GM21423 (cell line): ENCODE data around the gene SEMA3D.
A peak's percentile ranks its signal among the peaks of the same experiment; 100 is the strongest.

Source experiments
- ATAC-seq: cut with Tn5 transposase; IDR thresholded peaks from one replicate; pipeline ENCODE4 v1.9.1; 2021; ENCODE audit warnings: mild to moderate bottlenecking, moderate library complexity; ENCODE audit not compliant: unreplicated experiment

The SEMA3D gene

DNA sequence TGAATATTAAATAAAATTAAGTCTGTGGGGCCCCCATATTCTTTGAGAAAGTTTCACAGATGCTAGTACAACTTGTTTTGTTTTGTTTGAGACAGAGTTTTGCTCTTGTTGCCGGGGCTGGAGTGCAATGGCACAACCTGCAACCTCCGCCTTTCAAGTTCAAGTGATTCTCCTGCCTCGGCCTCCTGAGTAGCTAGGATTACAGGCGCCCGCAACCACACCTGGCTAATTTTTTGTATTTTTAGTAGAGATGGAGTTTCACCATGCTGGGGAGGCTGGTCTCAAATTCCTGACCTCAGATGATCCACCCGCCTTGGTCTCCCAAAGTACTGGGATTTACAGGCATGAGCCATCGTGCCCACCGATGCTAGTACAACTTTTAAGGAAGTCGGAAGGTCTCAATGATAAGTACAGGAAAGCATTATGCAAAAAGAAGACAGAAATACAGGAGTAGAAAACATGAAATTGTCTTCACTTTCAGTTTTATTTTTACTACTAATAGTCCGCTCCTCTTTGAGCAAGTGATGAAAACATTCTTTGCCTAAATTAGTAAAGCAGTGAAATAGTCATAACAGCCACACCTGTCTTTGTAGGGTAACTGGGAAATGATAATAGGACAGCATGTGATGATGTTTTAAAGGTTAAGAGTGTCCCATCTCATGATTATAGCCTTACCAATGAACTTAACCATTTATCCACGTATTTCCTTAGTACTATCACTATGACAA, 147.5 kb downstream of the SEMA3D start:
- ATAC-seq = peak; percentile 69

DNA sequence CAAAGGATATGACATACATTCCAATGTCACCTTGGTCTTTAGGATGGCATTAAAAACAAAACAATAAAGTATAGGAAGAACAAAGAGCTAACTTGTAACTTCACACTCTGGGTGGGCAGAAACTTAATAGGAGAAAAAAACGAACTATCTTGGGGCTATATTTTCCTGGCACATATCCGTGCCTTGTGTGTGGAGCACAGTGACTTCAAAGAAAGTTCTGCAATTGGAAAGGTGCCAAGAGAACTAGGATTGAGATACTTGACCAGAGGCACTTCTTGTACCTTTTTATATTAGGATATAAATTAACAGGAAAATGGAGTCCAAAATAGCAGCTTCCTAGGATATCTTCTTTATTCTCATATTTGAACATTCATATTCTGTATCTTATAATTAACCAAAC, 148.4 kb downstream of the SEMA3D start:
- ATAC-seq = no peak

DNA sequence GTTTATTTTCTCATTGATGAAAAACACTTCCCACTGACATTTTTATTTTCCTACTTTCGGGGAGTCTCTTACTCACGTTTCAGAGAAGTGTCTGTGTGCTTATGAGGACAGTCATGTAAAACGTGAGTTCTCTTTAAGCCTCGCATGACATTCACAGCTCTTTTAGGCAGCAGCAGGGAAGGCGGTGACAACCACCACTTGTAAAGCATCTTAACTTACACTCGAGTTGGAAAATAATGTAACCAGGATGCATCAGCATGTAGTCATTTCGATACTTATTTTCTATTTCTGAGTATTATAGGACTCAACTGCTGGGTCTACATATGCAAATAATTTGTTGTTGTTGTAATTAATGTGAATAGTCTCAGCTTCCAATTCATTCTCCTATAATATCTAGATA, 153.6 kb downstream of the SEMA3D start:
- no peak for ATAC-seq

DNA sequence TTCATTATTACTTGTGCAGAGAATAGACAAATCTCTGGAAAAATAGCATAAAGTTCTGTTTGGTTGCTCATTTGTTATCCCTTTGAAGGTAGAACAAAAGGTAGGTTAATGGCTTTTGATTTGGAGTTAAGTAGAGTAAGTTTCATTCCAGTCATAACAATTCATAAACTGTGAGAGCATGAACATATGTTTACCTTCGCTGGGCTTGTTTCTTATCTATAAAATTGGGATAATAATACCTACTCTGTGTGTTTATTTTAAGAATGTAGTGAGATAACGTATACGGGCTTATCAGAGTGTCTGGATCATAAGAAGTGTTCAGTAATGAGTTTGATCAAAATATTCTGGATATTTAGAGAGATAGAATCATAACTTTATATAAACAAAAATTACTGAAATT, 155.4 kb downstream of the SEMA3D start:
- ATAC-seq = no peak

DNA sequence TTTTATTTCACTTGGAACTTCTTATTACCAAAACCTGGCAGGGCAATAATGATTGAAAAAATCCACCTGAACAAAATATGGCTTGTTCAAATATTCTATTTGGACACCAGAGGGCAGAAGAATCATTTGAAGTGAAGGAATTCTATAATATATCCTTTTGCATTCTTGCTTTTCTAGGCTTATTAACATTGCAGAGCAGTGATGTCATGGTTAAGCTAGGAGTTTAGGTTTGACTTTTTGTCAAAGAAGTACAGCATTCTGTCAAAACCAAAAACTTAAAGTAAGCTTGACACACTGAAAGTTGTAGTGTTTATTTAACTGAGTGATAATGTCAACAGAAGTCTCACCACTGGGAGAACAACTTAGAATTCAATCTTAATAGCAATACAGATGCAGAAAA, 156.0 kb downstream of the SEMA3D start:
- peak; percentile 43 for ATAC-seq

DNA sequence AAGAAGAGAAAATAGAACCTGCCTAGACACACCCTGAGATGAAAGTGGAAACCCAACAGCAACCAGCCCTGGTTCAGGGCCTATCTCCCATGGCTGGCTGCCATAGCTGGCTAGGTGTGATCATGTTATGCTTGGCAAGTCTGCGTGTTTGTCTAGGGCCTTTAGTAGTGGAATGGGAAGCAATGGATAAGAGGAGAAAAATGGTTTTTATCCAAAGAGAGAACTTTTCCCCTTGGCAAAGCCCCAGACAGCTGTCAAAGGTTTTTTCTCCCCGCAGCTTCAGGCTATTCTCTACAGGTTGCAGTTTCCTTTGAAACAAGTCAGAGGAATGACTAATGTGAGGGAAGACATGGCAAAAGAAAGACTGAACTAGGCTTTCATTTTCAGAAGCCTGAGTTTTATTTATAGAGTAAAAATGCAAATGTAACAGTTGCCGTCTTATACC, 161.5 kb downstream of the SEMA3D start:
- ATAC-seq = no peak

DNA sequence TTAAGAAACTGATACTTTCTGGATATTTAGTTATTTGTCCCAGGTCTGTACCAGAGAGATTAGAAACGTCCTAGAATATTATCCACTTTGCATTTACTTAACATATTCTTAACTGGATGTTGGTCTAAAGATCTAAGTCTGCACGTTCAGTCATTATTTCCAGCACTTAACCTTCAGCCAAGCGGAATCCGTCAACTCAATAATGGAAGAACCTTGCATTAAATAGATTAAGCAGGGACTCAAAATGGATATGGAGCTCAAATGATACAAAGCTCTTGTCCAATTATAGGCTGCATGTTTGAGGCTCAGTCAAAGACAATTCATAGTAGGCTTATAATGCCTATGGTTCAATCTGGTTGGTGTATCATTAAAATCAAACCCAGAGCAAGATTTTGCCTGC, 162.9 kb downstream of the SEMA3D start:
- ATAC-seq = no peak

DNA sequence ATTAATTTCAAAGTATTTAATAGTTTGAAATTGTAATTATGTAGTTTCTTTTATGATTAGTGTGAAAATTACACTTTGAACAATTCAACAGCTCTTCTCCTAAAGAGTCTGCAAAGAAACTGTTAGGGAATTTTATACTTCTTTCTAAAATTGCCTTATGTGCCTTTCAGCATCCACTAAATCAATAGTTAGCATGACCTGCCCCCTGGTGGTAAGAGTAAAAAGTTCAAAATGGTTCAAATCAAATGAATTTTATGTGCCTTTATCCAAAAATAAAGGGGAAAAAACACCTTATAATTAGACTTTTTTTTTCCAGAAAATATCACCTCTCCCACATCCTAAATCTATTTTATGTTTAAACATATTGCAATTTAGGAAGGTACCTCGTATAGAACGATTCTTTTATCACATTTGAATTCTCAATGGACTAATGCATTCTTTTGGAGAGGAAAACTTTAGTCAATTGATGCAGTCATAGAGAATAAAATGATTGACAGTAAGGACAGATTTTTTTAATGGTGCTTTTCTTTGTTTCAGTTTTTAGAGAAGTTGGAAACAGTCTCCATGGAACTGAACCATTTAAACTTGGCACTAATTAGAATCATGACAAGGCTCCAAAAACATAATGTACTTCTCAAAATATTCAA, 163.7 kb downstream of the SEMA3D start:
- no peak for ATAC-seq

DNA sequence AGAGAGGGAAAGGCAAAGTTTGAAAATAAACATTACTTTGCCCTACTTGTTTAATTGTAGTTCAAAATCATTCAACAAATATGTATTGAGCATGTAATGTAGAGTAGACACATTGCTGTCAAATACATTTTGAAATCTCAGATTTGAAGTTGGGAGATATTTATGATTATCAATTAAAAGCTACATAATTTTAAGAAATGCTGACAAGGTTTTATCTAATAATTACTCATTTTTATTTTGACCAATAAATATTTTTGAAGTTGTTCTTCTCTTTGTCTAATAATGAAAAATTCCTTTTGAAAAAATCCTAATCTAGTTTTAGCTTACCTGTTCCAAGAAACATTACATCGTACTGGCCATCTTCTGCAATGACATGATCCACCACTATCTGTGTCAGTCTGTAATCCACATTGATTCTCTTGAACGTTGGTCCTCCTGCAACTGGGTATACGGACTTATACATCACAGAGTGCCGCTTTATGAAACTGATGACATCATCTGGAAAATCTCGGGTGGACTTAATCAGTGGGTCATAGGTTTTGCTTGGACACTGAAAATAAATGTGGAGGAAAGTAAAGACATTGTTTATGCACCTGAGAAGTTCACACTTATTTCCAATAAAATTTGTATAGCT, 164.7 kb downstream of the SEMA3D start:
- no peak for ATAC-seq

DNA sequence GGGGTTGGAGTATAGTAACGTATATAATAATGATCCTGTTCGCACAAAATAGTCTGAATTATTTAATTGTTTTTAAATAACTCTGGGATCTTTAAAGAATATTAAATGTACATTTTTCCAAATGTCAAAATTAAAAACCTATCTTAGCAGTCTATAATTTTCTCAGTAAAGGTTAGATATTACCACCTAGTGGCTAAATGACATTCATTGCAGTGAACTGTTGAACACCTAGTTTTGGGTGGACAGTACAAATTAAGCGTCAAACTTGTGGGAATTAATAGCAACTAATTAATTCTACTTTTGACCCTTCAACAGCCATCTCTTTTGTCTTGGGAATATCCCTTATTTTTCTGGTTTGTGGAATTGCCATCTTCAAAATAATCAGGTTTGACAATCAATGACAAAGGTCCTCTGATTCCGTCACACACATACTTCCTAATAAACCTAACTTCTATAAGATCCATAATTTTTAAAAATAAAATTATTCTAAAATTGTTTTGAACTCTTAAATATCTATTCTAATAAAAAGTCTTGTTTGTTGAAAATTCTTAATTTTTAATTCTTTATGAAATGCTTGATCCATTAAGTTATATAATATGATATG, 165.7 kb downstream of the SEMA3D start:
- no peak for ATAC-seq

DNA sequence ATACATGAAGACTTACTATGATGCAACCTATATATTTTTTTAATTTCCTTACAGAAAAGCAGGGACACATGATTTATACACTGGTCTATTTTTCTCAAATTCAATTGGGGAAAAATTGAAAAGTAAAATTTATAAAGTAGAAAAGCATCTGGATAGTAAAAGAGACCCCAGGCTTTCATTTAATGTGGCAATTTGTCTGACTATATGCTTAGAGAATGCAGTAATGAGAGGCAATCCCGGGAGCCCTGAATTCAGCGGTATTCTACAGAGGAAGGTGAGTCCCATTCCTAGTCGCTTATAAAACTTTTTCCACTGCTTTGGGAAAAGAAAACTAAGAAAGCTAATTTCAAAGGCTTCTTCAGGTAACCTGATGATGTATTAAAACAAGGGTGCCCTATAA, 167.1 kb downstream of the SEMA3D start:
- no peak for ATAC-seq

DNA sequence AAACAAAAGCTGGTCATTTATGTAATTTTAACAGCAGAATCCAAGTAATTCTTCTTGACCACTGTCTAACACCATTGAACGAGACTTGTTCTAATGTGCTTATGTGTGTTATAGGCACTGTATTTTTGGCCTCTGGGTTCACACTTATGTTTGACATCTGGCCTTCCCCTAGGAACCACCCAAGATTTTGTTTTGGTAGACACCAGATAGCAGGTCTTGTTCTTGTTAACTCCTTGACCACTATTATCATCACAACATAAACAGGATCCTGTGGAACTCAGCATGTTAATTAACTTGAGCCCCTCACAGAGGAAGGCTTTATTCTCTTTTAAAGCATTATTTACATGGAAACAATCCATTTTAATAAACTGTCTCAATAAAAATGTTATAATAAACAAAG, 167.7 kb downstream of the SEMA3D start:
- no peak for ATAC-seq

DNA sequence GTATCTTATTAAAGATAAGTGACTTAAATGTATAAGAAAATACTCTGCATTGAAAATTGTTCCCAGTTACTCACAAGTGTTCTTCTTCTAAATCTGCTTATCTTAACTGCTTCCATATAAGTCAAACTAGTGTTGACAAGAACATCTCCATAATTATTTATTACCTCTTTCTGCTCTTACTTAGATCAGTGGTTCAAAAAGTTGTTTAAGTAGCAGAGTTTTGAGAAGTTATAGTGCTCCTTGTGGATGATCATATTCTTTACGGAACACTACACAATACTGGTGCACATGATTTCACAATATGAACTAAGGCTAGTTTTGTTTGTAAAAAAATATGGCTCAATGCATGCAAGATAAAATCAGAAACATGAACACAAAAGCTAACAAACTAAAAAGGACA, 168.4 kb downstream of the SEMA3D start:
- no peak for ATAC-seq

DNA sequence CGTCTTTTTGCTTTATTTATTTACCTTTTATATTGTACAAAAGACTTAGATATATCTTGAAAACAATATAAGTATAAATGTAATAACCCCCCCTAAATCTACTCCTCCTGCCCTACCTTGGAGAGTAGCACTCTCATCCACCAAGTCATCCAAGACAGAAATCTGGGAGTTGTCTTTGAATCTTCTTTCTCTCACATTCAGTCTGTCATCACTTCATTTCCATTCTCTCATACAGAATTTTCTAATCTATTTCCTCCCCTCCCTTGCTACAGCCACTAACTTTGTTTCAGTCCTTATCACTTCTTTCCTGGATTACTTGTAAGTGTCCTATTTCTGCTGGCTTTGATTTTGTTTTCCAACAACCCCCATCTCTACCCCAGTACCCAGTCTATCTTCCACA, 170.6 kb downstream of the SEMA3D start:
- ATAC-seq = no peak

DNA sequence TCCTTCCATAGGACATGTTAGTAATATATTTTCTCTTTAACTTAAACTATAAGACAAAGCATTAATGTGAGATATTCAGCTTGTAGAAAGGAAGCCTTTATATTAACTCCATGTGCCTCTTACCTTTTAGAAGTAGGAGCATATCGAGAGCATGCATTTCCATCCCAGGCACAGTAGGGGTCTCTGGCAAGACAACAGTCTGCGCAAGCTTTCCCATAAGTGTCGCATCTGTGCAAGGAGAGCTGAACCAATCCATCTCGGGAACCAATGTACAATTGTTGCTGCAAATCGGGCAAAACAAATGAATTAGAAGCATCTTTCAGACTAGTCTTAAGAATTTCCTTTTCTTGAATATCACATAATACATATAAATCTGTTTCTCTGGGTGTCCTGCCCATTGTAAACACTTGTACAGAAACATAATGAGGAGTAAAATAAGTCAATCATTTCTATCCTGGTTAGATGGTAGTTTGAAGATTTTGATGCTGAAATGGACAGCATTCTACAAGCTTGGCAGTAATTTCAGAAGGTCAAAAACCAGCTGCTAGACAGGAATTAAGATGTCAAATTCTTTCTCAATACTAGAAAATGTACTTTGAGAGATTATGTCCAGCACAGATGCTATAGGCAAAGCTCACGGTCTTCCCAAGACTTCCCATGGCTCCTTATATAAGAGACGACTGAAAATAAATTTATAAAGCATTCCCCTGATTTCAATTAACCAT, 171.8 kb downstream of the SEMA3D start:
- no peak for ATAC-seq

DNA sequence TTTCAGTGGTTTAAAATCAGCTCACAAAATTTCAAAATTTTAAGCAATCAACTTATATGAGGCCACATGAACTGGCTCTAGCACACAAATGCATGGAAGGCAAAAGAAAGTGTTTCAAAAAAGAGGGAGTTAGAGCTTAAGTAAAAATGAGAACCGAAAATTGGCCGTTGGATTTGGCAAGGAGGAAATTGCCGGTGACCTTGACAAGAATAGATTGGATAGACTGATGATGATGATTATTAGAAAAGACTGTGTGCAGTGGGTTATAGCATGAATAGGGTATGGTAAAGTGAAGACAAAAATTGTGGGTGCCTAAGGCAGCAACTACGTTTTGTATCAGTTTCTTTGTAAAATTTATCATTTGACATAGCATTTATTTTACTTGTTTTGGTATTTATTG, 175.7 kb downstream of the SEMA3D start:
- ATAC-seq = no peak

DNA sequence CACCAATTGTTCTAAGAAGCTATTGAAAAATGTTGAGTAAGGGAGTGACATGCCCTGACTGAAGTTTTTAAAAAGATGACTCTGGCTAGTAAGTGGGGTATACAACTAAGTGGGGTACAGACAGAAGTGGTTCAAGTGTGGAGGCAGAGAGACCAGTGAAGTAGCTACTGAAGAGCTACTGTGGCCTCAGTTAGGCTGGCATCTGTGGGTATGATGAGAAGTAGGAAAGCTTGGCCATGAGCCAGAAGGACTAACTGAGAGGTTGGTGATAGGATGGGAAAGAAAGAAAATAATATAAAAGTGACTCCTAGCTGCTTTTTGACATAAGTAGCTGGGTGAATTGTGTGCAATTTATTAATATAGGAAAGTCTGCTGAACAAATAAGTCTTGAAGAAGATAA, 176.6 kb downstream of the SEMA3D start:
- no peak for ATAC-seq

DNA sequence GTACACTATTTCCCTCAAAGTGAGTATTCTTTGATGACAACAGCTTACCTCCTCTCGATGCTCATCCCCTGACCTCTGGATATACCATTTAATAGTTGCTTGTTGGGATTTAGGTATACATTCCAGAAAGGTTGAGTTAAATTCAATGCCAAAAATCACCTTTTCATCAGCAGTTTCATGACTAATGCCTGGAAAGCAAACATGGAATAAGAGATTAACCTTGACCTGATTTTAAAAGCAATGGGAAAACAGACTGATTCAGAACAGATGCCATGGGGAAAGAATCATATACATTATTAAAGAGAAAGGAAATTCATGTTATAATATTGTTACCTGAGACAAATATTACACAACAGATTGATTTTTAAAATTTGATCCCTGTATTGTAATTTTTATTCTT, 180.1 kb downstream of the SEMA3D start:
- ATAC-seq = no peak

DNA sequence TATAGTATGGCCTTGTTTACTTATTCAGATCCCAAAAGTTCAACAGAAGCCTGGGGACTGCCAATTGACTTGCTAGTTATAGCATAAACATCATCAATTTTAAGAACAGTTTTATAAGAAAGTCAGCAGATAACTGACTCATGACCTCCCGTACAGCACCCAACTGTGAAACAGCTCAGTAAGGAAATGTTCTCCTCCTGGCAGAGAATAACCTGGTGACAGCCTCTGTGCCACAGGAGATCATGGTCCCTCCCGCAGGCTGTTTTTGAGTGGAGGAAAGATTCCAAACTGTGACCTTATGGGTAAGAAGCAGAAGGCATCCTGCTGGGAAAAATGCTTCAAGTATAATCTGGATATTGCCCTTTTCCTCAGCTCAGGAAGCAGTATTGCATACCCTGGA, 182.5 kb downstream of the SEMA3D start:
- ATAC-seq = no peak

DNA sequence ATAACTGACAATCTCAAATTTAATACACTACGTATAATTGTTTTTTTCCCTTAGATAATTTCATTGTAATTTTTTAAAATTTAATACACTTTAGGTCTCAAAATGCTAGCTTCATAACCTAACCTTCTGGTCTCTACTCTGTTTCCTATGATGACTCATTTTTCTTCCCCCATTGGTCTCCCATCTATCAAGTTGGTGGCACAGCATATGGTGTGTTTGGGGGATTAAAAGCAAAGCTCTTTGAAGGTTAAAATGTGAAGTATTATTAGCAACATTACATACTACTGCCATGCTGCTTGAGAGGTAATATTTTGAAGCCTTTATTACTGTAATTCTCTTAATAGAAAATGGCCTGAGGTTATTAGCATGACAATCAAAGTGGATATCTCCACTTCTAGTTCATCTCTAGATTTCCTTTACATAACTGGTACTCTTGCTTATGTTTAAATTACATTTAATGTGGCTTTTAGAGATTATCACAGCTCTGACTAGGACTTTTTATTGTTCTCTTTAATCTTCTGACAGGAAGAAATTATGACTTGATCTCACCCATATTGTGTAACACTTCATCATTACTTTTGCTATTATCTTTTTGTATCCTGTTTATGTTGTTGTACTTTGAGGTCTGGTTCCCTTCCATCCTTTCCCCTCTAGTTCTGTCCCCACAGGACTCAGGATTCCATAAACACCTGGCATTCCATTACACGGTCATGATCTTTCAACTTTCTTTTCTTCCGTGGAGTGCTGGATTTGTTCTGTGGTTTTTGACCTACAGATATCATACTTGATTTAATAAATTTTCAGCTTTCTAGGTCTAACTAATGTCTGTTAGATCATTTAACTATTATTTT, 185.1 kb downstream of the SEMA3D start:
- ATAC-seq = no peak
